HAP-1 (cell line): ENCODE results near the gene PLCD1.
"Not testable (repeated sequence)": the region's sequence is repeated elsewhere in the genome, so short reads cannot be mapped to it uniquely, and the experiment has no call there.

ENCODE experiments used
- DNase-seq, 2 experiments: peaks; one replicate each; pipeline ENCODE4 v3.0.0-alpha.2; 2016 to 2020; ENCODE audit warnings: low spot score in 2 of 2
- H3K27me3 ChIP-seq: fragments of 250-450 bp; sonication (Bioruptor Pico); 2 replicates; pipeline ENCODE4 v1.5.1; 2020; ENCODE audit warnings: low read depth, mild to moderate bottlenecking, moderate library complexity
- H3K36me3 ChIP-seq: fragments of 250-450 bp; sonication (Bioruptor Pico); replicated peaks from 2 replicates; pipeline ENCODE4 v1.5.1; 2020; ENCODE audit warnings: mild to moderate bottlenecking
- H3K4me1 ChIP-seq: fragments of 250-450 bp; sonication (Bioruptor Pico); 2 replicates; pipeline ENCODE4 v1.5.1; 2020; ENCODE audit warnings: mild to moderate bottlenecking
- H3K4me3 ChIP-seq: fragments of 250-450 bp; sonication (Bioruptor Pico); 2 replicates; pipeline ENCODE4 v1.5.1; 2020; ENCODE audit warnings: mild to moderate bottlenecking, moderate library complexity
- H3K9me3 ChIP-seq: fragments of 250-450 bp; sonication (Bioruptor Pico); 2 replicates; pipeline ENCODE4 v1.5.1; 2020; ENCODE audit warnings: mild to moderate bottlenecking, moderate library complexity
- in situ Hi-C: fragments of 300-500 bp; cut with MboI; formaldehyde crosslinking; loops from 3 replicates; pipeline ENCODE4 v1.14.3; 2020; ENCODE audit warnings: low sequenced_read_pairs, inconsistent platforms, mixed read lengths

The PLCD1 gene

DNA sequence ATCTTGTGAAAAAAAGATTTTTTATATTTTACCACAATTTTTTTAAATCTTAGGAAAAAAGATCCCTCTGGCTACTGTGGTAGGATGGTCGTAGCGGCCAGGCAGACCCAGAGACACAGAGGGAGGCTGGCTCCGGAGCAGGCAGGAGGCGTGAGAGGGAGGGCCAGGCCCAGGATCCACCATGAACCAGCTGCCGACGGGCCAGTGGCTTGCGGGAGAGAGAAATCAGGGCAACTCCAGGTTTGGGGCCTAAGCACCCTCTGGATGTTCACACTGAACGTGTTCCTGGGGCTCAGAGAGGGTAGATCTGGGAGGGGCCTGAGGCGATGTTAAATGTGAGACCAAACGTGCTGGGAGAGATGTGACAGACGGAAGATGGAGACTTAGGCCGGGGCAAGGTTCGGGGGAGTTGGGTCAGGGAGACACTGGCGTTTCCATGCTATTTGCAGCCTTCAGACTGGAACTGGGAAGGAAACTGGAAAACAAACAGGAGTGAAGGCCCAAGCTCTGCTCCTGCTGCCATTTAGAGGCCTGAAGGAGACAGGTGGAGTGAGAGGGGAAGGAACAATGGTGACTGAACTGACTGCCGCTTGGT lies 40.4 kb downstream of the PLCD1 start:
- Histone ChIP-seq H3K27me3 (no peaks in the 10 kb centered on the region), H3K36me3 (no peaks in the 10 kb centered on the region), H3K4me1 (peaks cover 7% of the 10 kb centered on the region), H3K4me3 (no peak overlapping the region), H3K9me3 (no peaks in the 10 kb centered on the region)
- in situ Hi-C loops = no loop called here
- DNase-seq = no peak

DNA sequence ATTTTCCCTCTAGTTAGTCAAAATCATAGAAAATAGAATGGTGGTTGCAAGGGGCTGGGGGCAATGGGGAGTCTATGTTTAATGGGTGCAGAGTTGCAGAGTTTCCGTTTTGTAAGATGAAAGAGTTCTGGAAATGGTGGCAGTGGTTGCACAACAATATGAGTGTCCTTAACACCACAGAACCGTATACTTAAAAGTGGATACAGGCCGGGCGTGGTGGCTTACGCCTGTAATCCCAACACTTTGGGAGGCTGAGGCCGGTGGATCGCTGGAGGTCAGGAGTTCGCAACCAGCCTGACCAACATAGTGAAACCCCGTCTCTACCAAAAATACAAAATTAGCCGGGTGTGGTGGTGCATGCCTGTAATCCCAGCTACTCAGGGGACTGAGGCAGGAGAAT lies 41.1 kb downstream of the PLCD1 start:
- H3K9me3 ChIP-seq, H3K27me3 ChIP-seq, DNase-seq, H3K4me1 ChIP-seq, in situ Hi-C loops, H3K4me3 ChIP-seq, H3K36me3 ChIP-seq: not testable (repeated sequence)

DNA sequence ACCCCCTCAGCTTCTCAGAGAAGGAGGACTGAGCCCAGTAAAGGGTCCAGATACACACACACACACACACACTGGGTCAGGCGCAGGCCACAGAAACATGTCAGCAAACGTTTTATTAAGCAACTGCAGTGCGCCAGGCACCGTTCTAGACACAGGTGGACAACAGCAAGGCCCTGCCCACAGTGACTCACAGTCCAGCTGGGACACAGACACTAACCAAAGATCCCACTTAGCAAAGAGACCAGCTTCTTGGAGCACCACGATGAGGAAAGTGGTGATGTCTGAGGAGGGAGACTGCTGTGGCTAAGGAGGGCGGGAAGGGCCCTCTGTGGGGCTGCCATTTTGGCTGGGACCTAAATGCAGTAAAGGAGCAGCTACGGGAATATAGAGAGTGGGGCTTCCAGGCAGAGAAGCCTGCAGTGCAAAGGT lies 41.7 kb downstream of the PLCD1 start:
- Histone ChIP-seq H3K27me3 (no peaks in the 10 kb centered on the region), H3K4me1 (no peaks in the 10 kb centered on the region), H3K9me3 (no peaks in the 10 kb centered on the region), H3K36me3 (no peaks in the 10 kb centered on the region), H3K4me3 (no peak overlapping the region)
- in situ Hi-C loops = no loop called here
- no peak for DNase-seq

DNA sequence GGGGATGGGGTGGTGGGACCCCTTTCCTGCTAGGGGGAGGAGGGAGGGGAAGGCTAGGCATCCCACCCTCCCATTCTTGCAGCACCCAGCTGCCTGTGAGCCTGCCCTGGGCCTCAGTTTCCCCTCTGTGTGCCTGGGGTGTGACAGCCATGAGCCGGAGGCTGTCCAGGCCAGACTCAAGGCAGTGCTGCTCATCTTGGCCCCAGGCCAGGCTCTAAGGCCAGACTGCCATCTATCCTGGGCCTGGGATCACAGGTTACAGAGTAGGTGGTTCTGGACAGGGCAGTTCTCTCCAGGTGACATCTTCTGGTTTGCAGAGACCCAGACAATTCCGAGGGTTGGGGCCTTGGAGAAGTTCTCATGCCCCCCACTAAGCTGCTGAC lies 42.1 kb downstream of the PLCD1 start:
- no peaks in the 10 kb centered on the region for H3K27me3 ChIP-seq
- H3K4me1 ChIP-seq = no peaks in the 10 kb centered on the region
- H3K36me3 ChIP-seq = no peaks in the 10 kb centered on the region
- DNase-seq = no peak
- in situ Hi-C loops = no loop called here
- H3K4me3 ChIP-seq = no peak overlapping the region
- no peaks in the 10 kb centered on the region for H3K9me3 ChIP-seq

DNA sequence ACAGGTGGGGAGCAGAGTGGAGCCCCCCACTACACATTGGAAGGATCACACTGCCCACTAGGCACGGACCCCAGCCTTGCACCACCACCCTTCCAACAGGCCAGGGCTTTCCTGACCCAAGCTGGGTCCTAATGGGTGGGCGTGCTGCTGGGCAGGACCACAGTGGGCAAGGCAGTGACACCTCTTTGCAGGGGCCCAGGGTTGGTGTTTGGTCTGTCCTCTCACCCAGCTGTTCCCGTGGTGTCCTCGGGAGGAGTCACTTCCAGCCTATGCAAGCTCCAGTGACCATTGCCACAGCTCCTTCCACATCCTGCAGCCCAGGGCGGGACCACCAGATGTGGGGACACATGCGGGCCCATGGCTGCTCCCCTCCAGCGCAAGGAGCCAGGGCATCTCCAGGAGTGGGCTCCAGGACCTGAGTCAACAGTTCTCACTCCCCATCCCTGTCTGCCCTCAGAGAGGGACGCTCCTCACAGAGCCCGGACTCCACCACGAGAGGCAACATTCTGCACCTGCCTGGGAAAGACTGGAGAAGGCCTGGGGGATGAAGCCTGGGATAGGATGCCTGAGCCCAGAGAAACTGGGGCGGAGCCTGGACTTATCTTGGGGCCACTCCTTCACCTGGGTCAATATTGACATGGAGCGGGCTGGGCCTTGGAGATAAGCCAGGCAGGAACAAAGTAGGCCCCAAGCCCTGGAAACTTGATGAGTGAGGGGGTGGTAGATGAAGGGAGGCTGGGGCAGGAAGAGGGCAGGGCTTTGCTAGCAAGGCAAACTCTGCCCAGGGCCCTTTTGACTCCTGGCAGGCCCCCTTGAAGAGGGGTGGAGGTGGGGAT lies 42.7 kb downstream of the PLCD1 start:
- Histone ChIP-seq H3K27me3 (no peaks in the 10 kb centered on the region), H3K4me3 (no peak overlapping the region), H3K36me3 (no peaks in the 10 kb centered on the region), H3K4me1 (no peaks in the 10 kb centered on the region), H3K9me3 (no peaks in the 10 kb centered on the region)
- in situ Hi-C loops = no loop called here
- no peak for DNase-seq

DNA sequence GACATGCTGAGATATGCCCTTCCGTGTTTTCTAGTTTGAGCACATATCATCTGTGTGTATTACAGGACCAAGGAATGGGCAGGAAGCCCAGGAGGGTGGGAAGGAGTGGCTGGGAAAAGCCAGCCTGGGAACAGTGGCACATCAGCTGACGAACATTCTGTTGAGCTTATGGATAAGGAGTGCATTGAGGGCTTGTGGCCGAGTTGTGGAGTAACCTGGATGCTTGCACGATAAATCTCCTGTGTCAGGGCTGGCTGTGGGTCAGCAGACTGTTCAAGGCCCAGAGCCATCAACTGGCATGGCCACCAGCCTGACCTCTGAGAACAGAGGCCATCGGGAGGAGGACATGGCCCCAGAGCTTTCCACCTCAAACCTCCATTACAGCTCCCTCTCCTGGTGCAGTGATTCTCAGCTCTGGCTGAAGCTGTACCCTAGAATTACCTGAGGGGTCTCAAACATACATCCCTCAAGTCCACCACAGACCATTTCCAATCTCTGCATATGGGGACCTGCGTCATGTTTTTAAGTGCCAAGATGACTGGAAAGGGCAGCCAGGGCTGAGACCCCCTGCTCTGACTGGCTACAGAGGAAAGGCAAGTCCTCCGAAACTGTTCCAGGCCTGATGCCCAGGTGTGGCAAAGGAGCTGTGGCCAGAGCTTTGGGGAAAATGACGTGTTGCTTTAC lies 43.7 kb downstream of the PLCD1 start:
- Histone ChIP-seq H3K9me3 (no peaks in the 10 kb centered on the region), H3K4me1 (no peaks in the 10 kb centered on the region), H3K36me3 (no peaks in the 10 kb centered on the region), H3K4me3 (no peak overlapping the region), H3K27me3 (no peaks in the 10 kb centered on the region)
- DNase-seq = no peak
- in situ Hi-C loops = no loop called here

DNA sequence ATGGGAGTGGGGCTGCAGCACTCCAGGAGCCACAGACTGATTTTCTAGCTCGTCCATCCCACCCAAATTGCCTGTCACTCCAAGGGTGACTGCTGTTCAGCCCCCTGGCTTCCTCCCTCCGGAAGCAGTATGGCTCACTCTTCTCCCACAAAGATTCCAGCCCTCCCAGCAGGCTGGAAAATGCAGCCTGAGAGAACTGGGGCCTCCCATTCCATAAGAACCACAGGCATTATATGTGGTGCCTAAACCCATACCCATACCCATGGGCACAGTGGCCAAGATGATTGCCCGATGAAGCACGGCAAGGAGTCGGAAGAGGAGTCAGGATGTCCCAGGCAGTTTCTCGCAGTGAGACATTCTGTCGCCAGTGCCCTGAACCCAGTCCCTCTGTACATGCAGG lies 44.8 kb downstream of the PLCD1 start:
- Histone ChIP-seq H3K4me1 (no peaks in the 10 kb centered on the region), H3K4me3 (no peak overlapping the region), H3K9me3 (no peaks in the 10 kb centered on the region), H3K36me3 (no peaks in the 10 kb centered on the region), H3K27me3 (no peaks in the 10 kb centered on the region)
- no peak for DNase-seq
- in situ Hi-C loops = no loop called here

DNA sequence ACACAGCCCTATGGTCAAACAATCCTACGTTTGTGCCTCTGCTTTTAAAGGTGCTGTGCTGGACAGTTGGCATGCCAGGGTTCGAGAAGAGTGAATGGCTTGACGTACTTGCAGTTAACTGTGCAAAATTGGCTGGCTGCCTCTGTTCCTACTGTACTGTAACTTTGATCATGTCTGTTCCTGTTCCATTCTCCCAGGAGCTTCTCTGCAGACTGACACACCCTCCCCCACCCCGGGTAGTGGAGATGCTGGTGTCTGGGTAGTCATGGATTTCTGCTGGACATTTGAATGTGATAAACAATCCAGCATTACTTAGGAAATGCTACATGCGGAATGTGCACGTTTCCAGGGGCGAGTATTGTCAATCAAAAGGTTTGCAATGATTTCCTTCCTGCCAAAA lies 45.4 kb downstream of the PLCD1 start:
- no peaks in the 10 kb centered on the region for H3K4me1 ChIP-seq
- H3K36me3 ChIP-seq = no peaks in the 10 kb centered on the region
- H3K27me3 ChIP-seq = no peaks in the 10 kb centered on the region
- in situ Hi-C loops = no loop called here
- no peaks in the 10 kb centered on the region for H3K9me3 ChIP-seq
- H3K4me3 ChIP-seq = no peak overlapping the region
- DNase-seq = no peak

DNA sequence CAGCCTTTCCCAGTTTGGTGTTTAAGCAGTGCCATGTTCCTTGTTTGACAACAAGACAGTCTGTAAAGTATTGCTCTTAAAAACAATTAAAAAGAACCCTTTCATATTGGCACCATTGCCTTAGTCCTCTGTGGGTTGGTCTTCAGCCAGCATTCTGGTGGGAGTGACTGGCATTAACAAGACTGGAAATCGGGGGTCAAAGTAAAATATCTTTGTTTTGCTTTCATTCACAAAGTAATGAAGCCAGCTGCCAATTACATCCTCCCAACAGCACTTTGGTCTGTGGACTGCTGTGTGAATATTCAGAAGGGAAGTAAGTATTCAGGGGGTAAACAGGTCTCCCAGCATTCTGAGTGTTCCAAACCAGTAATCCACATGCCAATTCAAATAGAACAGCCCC lies 47.1 kb downstream of the PLCD1 start:
- no peaks in the 10 kb centered on the region for H3K27me3 ChIP-seq
- no peaks in the 10 kb centered on the region for H3K9me3 ChIP-seq
- DNase-seq = no peak
- no peaks in the 10 kb centered on the region for H3K4me1 ChIP-seq
- no peaks in the 10 kb centered on the region for H3K36me3 ChIP-seq
- H3K4me3 ChIP-seq = no peak overlapping the region
- in situ Hi-C loops = no loop called here

DNA sequence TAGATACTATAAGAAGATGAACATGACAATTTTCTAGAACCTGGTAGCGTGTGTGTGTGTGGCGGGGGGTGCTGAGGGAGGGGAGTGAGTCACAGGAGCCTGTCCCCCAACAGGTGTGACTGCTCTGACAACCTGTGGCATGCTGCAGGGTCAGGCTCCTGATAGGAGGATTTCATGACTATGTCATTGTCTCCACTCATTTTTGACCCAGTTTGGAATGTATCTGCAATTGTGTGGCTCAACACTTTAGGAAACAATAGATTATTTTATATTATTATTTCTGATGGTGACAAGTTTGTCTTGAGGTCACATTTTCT lies 48.1 kb downstream of the PLCD1 start:
- H3K4me1 ChIP-seq = no peaks in the 10 kb centered on the region
- in situ Hi-C loops = no loop called here
- H3K36me3 ChIP-seq = no peaks in the 10 kb centered on the region; the same call in 1 of the 2 replicates
- H3K27me3 ChIP-seq = no peaks in the 10 kb centered on the region
- DNase-seq = no peak
- H3K9me3 ChIP-seq = no peaks in the 10 kb centered on the region
- H3K4me3 ChIP-seq = no peak overlapping the region

DNA sequence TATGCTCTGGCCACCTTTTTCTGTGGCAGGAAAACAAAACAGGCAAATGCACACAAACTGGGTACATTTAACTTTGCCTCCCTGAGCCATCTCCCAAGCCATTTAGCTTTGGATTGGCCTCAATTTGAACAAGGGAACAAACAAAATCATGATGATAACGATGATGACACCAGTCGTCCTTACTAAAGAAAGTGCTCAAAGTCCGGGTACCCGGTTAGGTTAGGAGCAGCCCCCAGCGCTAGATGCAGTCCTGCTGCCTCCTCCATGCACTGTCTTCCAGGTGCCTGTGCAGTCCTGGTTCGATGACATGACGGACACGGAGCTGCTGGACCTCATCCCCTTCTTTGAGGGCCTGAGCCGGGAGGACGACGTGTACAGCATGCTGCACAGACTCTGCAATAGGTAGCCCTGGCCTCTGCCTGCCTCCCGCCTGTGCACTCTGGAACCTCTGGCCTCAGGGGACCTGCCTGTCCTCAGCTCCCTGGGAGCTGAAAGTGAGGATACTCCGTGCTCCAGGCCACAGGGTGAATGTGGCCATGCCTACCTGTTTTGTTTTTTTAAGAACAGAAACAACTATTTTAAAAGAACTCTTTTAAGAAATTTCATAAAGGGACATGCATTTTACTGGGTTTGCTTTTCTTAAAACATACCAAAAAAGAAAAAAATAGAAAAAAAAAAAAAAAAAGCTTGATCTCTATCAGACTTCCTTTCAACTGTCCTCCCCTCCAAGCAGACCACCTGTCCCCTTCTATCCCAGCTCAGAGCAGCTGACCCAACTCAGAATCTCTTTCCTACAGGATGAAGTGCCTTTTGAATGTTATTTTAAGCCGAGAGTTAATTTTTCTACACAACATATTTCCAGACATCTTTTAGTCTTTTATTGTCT lies 48.7 kb downstream of the PLCD1 start:
- no peaks in the 10 kb centered on the region for H3K9me3 ChIP-seq
- in situ Hi-C loops = no loop called here
- H3K27me3 ChIP-seq = no peaks in the 10 kb centered on the region
- H3K4me1 ChIP-seq = no peaks in the 10 kb centered on the region
- H3K36me3 ChIP-seq = peaks cover 6% of the 10 kb centered on the region
- DNase-seq = no peak
- H3K4me3 ChIP-seq = no peak overlapping the region

DNA sequence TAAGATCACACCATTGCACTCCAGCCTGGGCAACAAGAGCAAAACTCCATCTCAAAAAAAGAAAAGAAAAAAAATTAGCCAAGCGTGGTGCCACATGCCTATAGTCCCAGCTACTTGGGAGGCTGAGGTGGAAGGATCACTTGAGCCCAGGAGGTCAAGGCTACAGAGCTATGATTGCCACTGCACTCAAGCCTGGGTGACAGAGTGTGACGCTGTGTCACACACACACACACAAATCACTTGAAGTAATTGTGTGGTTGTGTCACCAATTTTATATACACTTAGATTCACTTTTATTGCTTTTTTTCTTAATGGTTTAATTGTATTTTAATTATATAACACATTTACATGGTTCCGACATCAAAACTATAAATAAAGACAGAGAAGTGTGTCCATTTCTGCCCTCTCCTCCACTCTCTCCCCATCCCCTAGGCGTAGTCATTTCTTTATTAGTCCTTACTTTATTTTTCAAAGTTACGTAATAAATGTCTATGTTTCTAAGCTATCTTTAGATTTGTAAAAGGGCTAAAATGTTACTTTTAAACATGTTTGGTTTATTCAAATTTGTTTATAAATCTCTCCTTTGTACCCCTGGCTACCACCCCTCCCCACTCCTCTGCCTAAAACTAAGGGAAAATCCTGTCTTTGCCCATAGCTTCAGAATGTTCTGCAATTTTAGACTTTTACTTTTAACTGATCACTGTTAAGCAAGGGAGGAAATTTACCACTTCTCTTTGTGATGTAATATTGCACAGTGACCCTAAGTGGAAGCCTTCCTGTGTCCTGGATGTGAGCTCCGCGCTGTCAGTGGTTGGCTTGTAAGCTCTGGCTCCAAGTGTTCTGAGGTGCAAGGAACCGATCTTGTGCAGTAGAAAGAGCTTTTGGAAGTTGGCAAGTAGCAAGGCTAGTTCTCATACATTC lies 49.6 kb downstream of the PLCD1 start:
- H3K4me3 ChIP-seq = no peak overlapping the region
- no peaks in the 10 kb centered on the region for H3K27me3 ChIP-seq
- no peak for DNase-seq
- no peaks in the 10 kb centered on the region for H3K9me3 ChIP-seq
- no peaks in the 10 kb centered on the region for H3K4me1 ChIP-seq
- in situ Hi-C loops = no loop called here
- H3K36me3 ChIP-seq = peaks cover 10% of the 10 kb centered on the region
